NCI-H146 treated with DMSO at 0.1 percent for 48 hours (cell line): Measurements from ENCODE around the gene SNUPN.

Experiments
- DNase-seq: peaks from one replicate; lab custom pipeline; 2025; ENCODE audit not compliant: unreplicated experiment; lab: John Stamatoyannopoulos, UW

The SNUPN gene

DNA sequence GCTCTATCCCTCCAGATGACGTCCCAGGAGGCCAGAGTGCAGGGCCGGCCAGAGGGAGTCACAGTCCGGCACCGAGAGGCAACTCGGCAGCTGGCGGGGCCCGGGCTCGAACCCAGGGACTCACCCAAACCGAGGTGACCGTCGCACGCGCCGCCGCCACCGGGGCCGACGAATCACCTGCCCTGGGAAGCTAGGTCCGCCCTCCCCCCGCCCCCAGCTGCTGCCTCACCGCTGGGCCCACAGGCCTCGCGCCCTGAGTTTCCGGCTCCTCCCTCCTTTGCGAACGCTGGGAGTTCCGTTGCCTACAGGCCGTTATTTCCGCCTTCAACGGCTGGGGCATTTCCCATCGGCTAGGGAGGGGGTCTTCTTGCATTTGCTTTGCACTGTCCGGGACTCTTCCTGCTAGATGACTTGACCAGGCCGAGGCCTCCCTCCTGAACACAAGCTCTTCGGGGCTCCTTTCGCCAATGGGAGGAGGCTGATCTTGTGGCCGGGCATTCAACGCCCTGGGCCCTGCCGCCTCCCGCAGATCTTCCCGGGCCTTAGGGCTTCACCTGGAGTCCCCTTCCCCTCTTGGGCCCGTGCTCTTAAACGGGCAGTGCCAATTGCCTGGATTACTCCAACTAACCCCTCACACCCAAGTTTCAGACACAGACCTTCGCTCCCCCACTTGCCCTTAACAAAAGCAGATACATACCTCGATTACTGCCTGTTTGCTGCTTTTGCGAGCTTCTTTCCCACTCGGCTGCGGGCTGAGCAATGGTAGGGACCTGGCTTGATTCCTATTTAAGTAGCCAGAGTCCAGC, at the start of gene SNUPN:
Gene SNUPN, minus strand, starts transcription at position 184 of the 806 bp plus-strand sequence. CDS start 4,674 bp downstream, outside the sequence.
- peak; percentile 63 for DNase-seq

DNA sequence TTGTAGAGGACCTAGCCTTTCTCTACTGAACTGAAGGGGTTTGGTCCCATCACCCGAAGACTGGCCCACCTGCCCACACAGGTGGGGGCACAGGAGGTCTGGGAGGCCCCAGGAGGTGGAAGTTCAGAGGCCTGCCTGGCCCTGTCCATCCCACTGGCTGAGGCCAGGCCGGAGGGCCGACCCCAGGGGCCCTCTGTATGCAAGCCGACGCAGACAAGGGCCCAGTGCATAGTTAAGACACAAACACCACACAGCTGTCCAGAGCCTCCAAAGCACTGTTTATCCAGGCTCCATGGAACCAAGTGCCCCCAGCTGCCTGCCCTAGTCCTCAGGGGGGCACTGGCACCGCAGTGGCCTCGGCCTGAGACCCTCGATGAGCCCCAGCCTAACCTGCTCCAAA, 48.8 kb upstream of the SNUPN start:
- no peak for DNase-seq

DNA sequence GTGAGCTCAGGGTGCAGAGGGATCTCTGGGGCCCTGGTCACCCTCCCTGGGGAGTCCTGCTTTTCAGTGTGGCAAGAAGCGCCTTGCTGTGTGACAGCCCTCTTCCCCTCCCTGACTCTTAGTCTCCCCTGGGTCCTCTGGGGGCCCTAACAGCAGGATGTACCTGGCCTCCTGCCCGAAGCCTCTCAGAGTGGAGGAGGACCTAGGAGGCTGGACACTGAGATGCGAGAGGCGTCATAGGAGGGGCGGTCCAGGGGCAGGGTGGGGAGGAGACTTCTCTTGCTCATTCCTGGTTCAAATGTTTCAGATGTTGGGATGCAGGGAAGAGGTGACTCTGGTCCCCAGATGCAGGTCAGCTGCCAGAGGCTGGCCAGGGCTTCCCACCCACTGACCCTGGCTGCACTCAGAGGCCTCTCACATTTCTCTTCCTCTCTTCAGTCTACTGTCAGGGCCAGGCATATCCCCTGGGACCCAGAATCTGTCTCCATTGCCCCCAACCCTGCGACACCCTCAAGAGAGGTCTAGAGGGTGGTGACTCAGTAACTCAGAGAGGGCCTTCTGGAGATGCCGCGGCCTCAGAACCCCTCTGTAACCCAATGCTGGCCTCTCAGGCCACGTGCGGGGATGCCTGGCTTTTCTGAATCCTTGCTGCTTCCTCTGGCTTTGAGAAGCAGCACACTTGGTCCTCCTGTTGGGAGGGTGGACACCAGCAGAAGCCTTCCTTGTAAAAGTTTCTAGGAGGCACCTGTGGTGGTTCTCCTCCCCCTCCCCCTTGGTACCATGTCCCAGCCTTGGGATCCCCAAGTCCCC, 48.1 kb upstream of the SNUPN start:
- no peak for DNase-seq

DNA sequence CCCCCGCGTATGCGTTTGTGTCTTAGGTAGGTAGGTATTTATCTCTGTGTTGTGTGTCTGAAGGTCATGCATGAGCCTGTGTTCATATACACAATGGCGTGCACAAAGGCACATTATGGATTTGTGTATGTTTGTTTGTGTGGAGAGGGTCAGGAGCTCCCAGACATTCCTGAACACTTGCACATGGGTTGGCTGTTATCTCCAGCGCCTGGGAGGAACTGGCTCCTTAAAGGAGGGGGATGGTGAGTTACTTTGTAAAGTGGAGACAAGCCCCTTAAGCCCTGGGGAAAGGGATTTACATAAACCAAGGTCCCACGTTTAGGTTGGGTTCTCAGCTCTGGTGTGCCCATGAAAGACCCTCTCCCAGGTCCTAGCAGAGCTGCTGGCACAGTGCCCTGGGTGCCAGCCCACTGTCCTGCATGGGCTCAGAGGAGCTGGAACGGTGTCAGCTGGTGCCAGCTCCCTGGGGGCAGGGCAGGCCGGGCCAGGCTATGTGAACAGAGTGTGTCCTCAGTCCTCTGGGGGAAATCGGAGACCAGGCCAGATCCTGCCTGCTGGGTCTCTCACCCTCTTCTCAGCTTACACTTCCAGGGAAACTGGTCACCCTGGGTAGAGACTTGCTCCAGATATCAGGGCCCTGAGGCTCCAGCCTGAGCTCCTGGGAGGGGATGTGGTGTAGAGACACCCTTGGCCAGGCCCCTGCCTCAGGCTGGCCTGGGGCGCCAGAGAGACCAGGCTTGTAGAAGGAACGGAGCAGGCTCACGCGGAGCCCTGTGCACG, 47.3 kb upstream of the SNUPN start:
- no peak for DNase-seq

DNA sequence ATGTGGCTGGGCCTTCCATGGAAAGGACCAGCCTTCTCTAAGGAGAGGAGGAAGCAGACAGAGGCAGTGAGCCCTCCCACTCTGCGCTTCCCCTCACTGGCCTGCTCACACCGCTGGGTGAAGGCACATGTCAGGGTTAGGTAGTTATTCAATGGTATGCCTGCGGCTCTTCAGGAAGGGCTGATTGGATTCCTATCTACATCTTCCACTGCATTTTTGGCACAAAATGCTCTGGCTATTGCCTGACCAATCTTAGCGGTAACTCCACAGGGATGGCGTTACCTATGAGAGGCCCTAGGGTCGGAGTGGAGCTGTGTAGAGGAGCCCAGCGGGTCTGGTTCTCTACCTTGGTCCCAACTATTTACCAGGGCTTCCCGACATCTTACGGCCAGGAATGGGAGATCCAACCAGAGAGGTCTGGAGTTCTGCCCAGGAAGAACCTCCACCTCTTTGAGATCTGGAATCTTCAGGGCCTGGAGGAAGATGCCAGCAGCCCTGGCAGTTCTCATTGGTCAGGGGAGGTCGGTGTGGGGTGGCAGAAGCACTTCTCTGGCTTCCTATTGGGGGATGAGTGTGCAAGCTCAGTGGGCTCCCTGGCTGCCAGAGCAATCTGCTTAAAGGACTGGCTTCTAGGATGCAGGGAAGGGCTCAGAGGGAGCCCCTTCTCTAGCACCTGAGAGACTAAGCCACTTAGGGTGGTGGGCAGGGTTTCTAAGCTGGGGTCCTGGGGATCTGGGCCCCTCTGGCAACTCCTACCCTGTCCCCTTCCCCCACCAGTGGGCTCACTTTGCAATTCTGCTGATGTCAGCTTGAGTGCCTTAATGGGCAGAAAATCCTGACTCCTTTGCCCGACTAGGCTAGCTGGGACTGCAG, 46.4 kb upstream of the SNUPN start:
- no peak for DNase-seq

DNA sequence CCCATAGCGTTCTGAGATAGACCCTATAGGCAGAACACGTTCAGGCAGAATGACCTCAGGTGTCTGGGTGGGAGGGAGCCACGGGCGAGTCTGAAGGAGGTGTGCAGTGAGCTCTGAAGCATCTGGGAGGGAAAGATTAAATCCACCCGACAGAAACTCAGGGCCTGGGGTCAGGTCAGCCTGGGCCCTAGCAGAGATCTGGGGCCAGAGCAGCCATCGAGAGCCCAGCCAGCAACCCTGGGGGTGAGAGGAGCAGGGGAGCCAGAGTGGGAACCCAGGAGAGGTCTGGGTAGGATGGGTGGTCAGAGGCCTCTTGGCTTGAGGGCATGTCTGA, 44.3 kb upstream of the SNUPN start:
- no peak for DNase-seq

DNA sequence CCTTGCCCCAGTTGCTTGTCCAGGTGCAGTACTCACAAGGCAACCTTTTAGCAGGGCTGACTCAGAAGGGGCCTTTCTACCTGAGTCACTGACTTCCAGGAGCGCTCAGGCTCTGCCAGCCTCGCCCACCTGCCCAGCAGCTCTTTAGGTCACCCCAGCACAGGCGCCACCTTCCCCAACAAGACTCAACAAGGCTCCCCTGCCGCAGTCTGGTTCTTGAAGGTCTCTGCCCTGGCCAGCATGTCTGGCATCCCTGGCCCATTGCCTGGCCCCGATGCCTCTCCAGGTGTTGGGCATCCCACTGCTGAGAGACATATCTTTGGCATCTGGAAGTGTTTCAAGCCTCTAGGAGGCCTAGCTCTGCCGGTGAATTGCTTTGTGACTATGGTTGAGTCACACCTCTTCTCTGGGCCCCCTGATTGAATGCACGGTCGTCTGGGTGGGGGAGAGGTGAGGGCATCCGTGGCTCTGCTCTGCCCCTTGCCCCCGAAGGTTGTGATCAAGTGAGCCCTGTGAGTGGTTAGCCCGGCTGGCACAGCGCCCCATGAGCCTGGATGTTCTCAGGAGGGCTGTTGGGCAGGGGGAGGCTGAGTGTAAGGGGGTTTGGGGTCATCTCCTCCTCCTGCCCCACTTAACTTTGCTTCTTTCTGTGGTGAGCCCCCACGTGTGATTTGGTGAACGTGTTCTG, 43.8 kb upstream of the SNUPN start:
- DNase-seq: no peak

DNA sequence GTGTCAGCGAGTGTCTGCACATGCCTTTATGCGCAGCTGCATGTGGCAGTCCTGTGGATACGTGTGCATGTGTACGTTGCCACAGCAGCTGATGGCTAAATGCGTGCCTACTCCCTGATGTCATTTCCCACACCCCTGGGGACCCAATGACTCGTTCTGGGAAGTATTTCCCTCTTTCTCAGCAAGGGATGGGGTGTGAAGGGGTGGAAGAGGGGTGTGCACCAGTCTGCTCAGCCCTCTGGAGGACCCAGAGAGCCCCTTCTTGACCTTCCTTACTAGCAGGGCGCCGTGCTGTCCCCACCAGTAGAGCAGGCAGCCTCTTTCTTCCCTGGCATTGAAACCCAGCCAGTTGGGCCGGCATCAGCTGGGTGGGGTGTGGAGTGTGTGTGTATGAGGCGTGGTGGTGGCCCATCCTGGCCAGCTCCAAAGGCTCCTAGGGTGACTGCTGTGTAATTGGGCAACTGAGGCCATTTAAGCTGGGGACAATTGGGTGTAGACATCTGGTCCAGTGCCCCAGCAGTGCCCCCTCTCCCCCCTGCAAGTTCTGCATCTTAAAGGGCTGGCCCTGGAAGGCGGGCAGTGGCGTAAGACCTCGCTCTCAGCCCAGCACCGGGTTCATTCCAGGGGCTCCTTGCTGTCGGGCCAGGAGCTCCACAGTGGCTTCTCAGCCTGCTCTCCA, 41.4 kb upstream of the SNUPN start:
- no peak for DNase-seq

DNA sequence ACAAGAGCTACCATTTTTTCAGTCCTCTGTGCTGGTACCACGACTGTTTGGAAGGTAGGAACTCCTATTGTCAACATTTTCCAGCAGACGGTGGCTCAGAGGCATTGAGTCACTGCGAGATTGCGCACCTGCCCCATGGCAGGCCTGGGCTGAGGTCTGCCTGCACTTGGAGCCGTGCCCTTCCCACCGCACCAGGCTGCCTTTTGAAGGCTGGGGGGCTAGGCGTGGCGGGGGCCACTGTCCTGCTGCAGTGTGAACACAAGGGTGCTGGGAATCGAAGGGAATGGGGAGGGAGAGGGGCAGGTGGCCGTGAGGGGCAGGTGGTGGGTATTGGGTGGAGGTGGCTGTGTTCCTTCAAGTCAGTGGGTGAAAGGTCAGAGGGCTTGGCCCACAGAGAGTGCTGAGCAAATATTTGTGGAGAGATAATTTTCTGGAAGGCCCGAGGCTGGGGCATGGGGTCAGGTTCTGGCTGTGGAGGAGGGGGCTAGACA, 38.5 kb upstream of the SNUPN start:
- DNase-seq: peak; percentile 80

DNA sequence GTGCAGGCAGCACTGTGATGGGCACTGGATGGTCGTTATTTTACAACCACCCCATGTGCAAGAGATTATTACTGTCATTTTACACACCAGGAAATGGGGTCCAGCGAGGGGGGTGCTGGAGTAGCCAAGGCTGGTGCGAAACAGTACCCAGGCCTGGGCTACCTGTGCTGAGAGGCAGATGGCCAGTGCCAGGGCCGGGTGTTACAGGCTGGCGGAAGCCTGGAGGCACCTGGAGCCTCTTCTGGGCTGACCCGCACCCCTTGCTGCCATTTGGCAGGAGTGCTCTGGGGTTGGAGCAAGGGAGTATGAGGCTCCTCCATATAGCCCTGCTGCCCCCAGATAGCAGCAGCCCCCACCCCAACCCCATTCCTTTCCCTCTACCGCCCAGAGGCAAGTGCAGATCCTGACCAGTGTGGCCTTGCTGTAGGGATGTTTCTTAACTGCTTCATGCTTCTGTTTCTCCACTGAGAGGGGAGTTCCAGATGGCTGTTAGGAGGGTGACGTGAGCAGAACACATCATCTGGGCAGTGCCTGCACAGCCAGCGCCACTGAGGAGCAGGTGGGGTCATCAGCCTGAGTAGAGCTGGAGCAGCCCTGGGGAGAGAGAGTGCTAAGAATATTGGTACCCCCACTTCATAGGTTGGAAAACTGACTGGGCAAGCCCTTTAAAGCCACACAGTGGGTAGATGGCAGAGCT, 37.4 kb upstream of the SNUPN start:
- DNase-seq: no peak

DNA sequence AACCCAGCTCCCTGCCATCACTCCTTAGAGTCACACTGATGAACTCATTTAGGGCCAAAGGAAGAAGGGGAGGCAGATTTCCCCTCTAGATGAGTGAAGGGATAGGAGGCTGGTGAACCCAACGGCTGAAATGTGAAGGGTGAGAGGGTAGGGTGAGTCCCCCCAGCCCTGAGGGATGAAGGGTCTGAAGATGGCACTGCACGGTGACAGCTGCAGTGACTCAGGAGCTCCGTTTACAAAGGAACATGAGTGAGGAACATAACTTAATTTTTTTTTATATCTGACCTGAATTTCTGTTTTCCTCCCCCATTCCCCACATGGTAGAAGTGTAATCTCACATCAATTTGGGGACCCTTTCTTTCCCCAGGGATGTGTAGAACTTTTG, 36.2 kb upstream of the SNUPN start:
- DNase-seq: no peak

DNA sequence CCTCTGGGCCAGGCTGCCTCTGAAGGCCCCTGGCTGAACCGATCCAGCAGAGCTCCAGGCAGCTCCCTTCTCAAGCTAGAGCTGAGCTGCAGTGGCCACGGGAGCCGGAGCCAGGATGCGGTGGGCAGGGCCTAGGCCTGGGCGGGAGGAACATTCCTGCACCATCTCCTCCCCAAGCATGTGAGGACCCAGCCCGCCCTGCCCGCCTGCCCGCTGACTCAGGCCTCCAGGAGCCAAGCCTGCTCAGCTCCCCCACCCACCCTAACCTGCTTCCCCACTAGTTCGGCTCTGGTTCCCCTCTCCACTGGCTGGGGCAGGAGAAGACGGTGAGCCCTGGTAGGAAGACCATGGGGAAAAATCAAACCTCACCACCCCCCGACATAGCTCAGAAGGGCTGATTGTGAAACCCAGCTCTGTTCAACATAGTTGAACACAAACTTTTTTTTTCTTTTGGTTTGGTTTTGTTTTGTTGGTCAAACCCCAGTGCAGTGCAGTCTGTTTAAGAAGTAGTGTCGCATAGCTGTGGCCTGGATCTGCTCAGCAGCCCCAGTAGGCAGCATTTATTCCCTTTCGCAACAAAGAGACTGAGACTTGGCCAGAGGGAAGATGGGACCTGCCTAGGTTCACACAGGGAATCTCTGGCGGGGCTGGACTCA, 35.7 kb upstream of the SNUPN start:
- no peak for DNase-seq

DNA sequence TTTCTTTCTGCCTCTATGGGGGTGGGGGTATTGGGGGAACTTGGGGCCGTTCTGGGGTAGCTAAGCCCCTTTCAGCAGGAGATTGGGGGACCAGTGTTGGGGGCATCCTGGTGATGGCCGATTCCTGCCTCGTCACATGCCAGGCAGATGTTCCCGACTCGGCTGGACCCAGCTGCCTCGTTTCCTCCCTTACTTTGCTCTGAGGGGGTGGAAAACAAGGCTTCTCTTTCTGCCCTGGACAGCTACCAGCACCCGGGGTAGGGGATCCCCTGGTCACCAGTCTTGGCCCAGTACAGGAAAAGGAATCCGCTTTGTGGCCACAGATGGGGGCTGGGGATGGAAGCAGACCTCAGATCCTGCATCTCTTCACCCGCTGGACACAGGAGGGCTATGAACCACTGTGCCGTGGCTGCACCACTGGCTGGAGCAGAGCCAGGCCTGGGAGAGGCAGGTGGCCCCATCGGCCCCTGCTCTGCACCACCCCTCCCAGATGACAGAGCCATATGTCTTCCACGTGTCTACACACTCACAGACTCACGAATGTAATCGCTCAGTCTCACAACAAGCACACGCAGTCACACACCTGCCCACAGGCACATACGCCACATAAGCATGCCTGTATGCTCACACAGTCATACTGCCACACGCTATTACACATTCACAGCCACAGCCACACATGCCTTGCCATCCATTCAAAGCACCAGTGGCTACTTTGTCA, 34.6 kb upstream of the SNUPN start:
- no peak for DNase-seq

DNA sequence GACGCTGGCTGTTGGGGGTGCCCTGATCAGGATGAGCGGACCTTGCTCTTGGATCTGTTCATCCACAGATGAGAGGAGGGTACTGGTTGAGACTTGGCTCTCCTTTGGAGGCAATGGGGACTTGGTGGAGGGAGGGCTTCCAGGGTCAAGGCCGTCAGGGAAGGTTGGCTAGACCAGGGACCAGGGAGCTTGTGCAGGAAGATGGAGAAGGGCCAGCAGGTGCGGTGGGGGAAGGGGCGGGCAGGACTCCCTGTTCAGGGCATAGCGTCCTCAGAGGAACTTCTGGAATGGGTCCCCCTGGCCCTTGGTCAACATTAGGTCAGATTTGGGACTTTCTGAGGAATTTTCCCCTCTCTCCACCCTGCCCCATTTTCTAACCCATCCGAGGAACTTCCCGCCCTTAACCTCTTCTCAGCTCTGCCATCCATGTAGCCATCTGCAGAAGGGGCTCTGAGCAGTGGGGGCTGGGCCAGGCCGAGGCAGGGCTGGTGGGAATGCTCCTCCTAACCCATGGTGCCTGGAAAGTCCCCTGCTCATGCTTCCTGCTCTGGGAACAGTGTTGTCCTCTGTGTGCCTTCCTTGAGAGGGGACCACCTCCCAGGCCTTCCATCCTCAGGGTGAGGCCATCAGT, 33.7 kb upstream of the SNUPN start:
- no peak for DNase-seq

DNA sequence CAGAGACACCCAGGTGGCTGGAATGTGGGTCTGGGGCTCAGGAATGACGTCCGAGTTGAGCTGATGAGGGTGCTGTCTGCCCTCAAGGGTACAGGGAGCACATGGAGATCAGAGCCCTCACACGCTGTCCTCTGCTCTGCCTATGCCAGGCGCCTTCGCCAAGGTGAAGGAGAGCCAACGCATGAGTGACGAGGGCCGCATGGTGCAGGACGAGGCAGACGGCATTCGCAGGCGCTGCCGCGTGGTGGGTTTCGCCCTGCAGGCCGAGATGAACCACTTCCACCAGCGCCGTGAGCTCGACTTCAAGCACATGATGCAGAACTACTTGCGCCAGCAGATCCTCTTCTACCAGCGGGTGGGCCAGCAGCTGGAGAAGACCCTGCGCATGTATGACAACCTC, 31.3 kb upstream of the SNUPN start:
- no peak for DNase-seq

DNA sequence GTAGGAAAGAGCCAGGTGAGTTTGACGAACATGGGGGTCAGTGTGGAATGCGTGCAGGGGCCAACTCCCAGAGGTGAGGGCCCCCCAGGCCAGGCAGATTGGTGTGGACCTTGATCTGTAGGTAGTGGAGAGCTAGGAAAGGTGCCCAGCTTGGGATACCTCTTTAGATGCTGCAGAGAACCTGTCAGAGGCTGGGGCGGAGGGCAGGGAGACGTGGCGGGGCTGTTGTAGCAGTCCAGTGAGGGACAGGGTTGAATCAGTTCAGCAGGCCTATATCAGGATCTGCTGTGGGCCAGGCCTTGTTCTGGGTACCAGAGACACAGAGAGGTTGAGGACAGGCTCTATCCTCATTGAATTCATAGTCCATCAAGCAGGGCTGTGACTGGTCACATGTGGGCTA, 30.8 kb upstream of the SNUPN start:
- no peak for DNase-seq

DNA sequence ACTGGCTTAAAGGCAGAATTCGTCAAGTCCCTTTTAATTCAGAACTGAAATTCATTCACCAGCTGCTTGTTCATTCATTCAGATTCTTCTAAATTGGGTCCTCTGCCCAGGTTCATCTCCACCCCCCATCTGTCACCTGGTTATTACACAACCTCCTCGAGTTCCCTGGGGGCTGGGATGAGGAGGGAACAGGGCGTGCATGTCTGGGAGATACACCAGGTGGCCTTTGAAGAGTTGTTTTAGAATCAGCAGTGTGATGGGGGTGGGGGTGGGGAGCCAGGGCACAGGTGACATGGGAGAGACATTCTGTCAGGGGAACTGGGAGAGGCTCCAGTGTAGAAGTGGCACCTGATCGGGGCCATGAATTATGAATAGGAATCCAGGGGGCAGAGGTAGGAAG, 30.4 kb upstream of the SNUPN start:
- DNase-seq: peak; percentile 2
